NOMO-1 (cell line): ENCODE measurements around the gene CD46.
A peak's percentile ranks its signal among the peaks of the same experiment; 100 is the strongest.
"Not testable (repeated sequence)": the region's sequence is repeated elsewhere in the genome, so short reads cannot be mapped to it uniquely, and the experiment has no call there.

Experiments used
- DNase-seq, 2 experiments: peaks; one replicate each; lab custom pipeline; 2025; ENCODE audit not compliant: unreplicated experiment in 2 of 2; lab: John Stamatoyannopoulos, UW

The CD46 gene

DNA sequence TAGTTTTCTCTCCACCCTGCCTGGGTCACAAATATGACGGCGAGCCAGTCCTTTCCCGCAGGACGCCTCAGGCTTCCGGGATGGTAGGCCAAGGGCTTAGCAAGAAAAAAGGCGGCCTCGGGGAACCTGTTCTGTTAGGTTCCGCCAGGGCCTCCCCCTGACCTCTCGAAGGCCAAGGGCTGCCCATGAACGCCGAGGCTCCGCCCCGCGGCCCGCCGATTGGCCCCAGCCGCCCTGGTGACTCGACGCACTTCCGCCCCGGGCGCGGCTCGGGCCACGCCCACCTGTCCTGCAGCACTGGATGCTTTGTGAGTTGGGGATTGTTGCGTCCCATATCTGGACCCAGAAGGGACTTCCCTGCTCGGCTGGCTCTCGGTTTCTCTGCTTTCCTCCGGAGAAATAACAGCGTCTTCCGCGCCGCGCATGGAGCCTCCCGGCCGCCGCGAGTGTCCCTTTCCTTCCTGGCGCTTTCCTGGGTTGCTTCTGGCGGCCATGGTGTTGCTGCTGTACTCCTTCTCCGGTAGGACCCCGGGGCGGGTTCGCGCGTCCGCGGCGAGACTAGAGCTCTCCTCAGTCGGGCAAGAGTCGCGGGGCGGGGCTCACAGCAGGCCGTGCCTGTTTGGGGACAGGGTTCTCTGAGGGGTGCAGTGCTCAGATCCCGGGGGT is at the start of gene CD46:
CD46 (plus strand) TSS at position 265 of the 666 bp plus-strand sequence; CDS start at position 424, 159 bp downstream.
- DNase-seq = peak; percentile 97 to 98

DNA sequence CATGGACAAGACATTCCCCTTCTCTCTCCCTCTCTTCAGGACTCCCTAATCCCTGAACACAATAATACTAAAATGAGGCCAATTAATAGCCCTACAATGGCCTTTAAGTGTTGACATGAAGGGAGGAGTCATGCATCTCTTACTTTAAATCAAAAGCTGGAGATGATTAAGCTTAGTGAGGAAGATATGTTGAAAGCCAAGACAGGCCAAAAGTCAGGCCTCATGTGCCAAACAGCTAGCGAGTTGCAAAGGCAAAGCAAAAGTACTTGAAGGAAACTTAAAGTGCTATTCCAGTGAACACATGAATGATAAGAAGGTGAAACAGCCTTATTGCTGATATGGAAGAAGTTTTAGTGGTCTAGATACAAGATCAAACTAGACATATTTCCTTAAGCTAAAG is 49.5 kb upstream of the CD46 start:
- DNase-seq = no peak

DNA sequence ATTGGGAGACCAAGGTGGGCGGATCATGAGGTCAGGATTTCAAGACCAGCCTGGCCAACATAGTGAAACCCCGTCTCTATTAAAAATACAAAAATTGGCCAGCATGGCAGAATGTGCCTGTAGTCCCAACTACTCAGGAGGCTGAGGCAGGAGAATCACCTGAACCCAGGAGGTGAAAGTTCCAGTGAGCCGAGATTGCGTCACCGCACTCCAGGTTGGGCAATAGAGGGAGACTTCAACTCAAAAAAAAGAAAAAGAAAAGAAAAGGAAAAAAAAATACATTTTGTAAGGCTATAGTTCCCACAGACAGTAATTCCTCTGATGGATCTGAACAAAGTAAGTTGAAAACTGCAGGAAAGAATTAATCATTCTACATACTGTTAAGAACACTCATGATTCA is 48.1 kb upstream of the CD46 start:
- DNase-seq = no peak

DNA sequence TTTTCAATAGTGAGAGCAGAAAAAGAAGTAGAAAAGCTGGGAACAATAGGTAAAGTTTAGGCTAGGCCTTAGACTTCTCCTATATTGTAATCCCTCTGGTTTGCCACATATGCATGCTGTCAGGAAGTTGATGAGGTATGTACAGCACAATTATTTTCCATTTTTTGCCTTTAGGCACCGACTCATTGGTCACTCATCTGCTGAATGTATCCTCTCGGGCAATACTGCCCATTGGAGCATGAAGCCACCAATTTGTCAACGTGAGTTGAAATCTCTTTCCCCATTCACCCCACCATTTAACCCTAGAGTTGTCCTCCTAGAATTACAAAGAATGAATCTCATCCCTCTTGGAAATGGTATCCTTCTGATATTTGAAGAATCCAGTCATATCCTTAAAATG is 43.9 kb upstream of the CD46 start:
- DNase-seq = not testable (repeated sequence)

DNA sequence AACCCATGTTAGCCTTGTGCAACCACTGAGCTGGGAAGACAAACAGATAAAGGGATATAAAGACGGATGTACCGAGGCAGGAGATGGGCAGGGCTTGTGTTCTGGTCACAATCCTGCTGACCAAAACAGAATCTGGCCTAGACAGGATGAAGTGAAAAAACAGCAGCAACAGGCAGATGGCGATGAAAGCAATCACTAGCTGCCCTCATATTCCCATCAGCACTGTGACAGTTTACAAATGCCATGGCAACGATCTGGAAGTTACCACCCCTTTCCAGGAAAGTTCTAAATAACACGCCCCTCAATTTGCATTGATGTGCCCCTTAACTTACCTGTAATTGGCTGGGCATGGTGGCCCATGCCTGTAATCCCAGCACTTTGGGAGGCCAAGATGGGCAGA is 40.6 kb upstream of the CD46 start:
- no peak for DNase-seq

DNA sequence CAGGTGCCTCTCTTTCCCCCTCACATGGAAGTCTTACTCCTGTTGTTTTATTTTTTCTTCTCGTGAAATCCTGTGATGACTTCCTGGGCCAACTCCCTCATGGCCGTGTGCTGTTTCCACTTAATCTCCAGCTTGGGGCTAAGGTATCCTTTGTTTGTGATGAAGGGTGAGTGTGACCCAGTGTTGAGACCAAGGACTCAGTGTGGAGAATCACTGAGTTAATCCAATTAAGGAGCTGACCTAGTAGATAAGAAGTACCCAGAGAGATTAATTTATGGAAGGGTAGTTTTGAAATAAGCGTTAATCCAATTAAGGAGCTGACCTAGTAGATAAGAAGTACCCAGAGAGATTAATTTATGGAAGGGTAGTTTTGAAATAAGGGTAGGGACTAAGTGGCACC is 39.2 kb upstream of the CD46 start:
- not testable (repeated sequence) for DNase-seq

DNA sequence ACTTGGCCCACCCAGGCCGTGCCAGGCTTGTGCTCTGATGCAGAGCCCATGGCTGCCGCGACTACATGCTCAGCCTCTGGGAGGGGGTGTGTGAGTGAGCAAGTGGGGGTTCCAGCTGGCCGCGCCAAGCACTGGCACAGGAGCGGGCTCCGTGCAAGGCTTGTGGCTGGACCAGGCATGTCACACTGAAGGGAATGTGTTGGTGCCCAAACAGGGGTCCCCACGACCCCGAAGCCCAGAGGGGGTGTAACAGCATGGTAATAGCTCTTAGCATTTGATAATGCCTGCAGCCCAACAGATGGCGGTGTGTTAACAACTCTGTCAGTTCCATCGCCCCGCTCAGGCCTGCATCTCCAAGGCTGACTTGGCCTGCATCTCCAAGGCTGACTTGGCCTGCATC is 38.3 kb upstream of the CD46 start:
- no peak for DNase-seq

DNA sequence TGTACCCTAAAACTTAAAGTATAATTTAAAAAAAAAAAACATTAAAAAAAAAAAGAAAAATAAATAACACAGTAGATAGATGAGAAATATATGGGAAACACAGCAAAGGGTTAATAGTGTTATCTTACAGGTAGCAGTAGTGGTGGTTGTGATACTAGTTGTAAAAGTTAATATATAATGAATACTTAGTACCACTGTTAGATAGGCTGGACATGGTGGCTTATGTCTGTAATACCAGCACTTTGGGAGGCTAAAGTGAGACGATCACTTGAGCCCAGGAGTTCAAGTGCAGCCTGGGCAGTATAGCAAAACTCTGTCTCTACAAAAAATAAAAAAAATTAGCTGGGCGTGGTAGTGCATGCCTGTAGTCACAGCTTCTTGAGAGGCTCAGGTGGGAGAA is 32.6 kb upstream of the CD46 start:
- no peak for DNase-seq

DNA sequence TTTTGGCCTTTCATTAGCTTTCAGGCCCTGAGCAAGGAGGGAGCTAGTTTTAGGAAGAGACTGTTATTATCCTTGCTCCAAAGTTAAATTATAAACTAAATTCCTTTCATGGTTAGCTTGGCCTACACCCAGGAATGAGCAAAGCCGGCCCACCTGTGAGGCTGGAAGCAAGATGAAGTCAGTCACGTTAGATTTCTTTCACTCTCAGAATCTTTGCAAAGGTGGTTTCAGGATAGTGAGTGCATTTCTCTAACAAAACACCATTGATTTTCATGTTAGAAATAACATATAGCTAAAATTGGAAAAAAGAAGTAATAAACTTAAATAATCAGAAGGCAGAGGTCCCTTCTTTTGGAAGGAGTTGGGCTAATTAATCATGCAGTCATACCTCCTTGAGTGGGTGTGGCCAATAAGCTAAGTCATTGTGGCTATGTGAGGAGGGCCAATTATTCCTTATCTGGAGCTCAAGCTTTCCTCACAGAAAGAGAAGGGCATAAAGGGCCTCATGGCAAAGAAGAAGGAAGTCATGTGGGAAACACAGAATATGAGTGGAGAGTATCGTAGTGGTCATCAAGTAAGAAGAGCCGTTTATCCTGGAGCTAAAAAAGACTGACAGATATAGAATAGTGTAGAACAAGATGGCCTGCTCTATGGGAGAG is 23.5 kb upstream of the CD46 start:
- not testable (repeated sequence) for DNase-seq

DNA sequence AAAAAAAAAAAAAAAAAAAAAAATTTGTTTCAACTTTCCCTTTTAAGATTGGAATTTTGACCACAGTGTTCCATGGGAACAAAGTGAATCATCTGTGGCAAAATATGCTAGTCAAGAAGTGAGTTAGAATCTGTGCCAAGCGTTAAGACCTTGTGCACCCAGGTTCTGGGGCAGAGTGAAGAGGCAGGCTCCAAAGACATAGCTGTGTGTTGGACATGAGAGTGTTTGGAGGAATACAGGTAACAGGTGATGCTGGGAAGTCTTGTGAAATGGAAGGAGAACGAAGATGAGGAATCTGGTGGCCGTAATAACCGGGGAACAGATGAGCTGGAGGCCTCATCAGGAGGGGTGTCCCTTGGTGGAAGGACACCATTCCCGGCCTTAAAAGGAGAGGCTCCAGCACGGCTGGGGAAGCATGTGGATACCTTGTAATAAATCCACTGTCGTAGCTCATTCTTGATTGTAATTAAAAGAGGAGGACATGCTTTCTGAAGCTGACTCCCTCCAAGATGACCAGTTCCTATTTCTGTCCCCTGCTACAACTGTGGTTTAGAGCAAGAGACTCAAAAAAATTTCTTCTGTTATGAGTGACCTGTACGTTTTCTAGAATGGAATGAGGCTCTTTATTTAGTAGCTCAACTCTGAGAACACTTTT is 14.2 kb upstream of the CD46 start:
- DNase-seq = not testable (repeated sequence)

DNA sequence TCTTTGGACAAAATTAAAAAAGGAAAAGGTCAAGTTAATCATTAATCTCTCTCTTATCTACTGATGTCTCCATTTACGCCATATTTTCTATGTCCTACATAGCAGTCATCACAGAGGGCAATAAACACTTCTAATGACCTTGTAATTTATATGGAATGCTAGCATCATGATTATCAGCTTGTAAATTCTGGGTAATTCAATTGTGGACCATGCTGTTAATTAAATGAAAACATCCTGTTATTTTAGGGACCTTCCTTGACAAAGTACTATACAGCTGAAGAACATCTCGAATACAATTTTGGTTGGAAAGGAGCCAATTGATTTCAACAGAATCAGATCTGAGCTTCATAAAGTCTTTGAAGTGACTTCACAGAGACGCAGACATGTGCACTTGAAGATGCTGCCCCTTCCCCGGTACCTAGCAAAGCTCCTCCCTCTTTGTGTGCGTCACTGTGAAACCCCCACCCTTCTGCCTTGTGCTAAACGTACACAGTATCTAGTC is 13.6 kb upstream of the CD46 start:
- DNase-seq = not testable (repeated sequence)

DNA sequence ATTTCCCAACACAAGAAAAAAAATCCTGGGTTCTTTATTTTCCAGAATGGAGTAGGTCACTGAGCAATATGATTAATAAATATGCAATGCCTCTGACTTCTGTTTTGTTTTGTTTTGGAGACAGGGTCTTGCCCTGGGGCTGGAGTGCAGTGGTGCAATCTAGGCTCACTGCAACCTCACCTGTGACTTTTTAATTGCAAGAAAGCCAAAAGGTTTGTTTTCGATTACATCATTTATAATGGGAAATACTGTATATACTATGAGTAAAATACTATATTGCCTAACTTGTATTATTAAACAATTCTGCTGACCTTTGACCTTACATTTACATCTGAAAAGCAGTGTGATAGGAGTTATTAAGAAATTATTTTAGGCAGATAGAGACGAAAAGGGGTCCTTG is 11.6 kb upstream of the CD46 start:
- no peak for DNase-seq

DNA sequence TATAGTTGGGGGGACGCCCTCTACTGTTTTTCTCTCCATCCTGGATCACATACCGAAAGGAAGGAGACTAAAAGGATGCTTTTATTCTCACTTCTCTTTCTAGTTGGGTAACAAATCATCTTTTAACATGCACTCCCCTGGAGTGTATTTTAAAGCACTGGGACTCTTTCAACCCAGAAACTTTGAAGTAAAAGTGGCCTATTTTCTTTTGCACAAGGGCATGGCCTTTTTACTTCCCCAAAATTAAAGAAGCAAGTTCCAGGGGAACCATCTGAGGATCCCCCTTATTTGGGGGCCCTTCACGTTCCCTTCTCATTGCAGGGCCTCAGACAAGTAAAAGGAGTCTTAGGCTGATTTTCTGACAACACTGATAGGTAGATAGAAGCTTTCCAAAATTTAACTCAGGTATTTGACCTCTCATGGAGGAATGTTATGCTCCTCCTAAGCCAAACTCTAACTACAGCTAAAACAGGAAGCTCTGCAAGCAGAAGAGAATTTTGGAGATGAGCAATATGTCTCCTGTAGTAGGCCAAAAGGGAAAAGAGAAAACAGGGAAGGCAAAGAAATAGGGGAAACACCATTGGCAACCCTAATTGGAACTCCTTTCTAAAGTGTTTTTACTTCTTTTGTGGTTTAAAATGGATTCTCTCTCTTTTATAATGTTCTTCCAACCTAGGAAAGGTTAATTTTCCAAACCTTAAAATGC is 8.9 kb upstream of the CD46 start:
- DNase-seq = peak; percentile 15 to 59

DNA sequence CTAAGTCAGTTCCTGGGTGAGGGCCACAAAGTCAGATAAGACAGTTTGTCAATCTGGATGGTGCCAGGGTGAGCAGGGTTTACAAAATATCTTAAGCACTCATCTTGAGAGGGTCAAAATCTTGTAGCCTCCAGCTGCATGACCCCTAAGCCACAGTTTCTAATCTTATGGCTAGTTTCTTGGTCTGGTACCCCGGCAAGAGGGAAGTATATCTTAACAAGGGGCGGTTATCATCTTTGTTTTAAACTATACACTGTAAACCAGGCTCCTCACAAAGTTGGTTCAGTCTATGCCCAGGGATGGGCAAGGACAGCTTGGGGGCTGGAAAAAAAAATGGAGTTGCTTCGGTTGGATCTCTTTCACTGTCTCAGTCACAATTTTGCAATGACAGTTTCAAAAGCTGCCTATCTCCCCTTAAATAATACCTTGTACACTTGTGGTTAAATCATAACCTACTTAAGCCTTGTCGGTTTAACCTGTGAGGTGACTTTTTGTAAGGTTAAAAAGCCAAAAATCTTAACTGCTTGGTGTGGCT is 7.8 kb upstream of the CD46 start:
- no peak for DNase-seq

DNA sequence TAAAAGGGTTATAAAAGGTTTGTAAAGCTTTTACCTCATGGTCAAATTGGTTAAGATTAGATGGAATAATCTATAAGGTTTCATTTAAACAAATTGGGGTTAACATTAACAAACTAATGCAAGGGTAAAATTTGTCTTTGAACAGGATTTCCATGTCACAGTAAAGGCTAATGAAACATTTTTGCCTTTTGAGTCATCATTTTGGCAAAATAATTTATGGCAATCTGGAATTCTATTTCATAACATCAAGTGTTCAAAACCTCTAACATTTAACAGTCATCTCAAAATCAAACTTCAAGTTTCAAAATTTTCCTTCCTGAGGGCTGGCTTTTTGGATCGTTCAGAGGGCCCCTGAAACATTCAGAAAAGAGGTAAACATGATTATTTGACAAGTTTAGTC is 6.6 kb upstream of the CD46 start:
- no peak for DNase-seq

DNA sequence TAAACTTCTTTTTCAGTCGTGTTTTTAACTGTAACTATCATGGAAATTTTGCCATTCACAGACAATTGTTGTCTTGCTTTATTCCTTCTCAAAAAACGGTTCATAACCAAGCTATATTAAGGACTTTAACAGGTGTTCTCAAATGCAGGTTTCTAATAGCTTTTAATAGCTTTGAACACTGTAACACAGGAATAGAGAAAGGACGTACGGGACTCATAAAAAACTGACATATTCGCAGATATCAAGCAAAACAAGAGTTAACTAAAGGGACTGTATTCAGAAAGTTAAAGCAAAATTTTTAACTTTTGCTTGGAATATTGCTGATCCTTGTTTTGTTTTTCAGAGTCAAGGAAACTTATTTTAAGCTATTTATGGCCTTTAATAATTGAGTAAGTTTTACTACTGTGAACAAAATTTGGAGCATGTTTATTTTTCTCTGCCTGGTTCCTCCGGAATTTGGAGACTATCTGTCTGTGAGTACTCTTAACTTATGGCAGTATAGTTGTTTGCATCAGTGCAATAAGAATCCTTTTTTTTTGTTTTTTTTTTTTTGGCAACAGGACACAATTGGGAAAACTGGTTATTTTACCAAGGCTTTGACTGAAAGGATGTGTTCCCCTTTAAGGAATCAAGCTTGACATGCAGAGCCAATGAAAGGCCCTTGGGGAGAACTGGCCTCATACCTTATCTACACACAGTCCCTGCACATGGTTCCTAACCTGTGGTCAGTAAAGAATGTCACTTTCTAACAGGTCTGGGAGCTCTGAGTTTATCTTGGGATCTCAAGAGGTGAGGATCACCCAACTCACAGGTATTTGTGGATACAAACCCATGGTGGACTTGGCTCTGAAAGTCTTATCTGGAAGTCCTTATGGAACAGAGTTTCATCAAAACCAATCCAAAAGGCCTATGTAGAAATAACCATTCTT is 5.8 kb upstream of the CD46 start:
- no peak for DNase-seq

DNA sequence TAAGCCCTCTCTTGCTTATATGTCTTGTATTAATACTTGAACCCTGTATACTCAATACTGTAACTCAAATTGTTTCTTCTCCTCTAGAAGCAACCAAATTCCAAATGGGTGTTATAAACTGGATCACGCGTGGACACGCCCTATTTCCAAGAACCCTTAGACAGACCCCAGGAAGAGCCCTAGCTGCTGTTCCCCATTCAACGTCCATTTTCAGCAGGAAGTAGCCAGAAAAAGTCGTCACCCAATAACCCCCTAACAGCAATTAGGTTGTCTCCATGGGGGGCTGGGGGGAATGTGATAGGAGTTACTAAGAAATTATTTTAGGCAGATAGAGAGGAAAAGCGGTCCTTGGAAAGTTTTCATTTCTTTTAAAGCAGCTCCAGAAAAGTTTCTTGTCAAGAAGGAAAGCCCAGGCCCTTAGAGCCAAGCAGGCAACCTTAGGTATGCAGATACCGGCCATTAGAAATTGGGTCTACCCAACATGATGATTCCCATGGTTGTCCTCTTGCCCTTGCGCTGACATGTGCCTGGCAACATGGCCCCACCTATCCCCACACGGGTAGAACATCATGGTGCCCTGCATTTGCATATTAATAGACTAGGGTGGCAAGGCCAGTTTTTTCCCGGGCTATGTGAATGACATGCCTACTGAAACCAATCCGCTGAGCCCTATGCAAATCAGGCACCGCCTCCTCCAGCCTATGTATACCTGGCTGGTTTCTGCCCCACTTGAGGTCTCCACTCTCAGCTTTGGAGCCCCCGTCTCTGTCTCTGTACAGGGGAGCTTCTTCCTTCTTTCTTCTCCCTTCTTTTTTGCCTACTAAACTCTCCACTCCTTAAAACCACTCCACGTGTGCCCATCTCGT is 4.0 kb upstream of the CD46 start:
- no peak for DNase-seq

DNA sequence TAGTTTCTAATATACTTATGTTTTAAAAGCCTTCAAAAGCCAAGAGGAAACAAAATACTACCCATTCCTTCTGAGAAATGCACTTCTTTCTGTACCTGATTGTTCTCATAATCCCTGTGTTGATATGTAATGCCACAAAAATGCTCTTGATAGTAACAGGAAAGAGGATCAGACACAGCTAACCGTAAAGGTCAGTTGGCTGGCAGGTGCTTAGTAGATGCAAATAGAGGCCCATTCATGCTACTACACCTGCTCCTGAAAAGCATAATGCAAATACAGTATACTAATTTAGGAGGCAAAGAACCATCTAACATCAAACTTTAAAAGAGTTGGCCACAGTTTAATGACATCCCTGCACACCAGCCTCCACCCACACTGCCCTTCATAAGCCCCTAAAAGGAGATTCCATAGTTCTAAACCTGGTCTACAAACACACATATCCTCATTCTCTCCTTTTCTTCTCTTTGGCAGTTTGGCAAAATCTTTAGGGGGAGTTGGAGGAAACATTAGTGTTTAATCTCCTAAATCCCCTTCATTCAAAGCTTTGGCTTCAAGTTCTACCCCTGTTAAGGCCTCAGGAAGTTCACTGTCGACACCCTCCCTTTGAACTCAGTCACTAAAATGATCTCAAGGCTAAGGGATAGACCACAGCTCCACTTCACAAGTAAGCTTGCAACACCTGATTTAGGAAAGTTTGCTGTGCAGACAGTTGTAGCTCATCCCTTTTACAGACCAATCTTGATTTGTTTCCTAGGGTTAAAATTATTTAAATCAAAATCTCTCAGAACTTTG is 2.9 kb upstream of the CD46 start:
- peak in 1 of 2 experiments; percentile 15 for DNase-seq
